Measurements from ENCODE around the gene ABCG8. TPM values are rescaled to one million over a fixed set of nuclear protein-coding genes. Genes with fewer than 3 reads are reported as not detected.

ABCG8 gene
- total and polyA plus RNA-seq, 2 donors (not counting 1 experiment from before 2014, with no cell fraction given): not detected

DNA sequence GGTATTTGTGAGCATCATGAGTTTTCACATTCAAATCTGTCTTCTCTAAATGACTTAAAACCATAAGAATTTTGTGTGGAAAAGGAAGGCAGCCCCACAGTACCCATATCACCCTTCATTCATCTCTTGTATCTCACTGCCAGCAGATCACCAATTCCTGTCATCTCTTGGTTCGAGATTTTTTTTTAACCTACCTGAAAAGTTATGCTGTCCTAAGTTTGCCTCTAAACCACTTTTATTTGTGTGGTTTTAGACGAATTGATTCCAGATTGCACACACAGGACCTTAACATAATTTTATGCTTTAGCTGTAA, 32.1 kb upstream of the ABCG8 start:
- ATAC-seq (ENCODE audit: low read depth) (no peak), DNase-seq (no peak)
- Mint-ChIP-seq H3K4me3 (no peak overlapping the region), H3K4me1 (no peaks in the 10 kb centered on the region), H3K27ac (no peak overlapping the region), H3K27me3 (no peaks in the 10 kb centered on the region), H3K9me3 (ENCODE audit: insufficient read depth) (no peaks in the 10 kb centered on the region)
- H3K27me3 ChIP-seq (replicated peaks in 1 of 4; ENCODE audit: control extremely low read depth in 1 of 4, control insufficient read depth in 3 of 4, insufficient read depth in 4 of 4, low read length in 3 of 4): no peaks in the 10 kb centered on the region
- WGBS (ENCODE audit: insufficient coverage): no CpG with 5 or more reads among the region's 2 CpGs
- ChIA-PET POLR2A (no interaction called here), CTCF (no interaction called here)
- no peak overlapping the region for H3K9ac ChIP-seq (ENCODE audit: low read length)
- H4K20me1 ChIP-seq (ENCODE audit: control insufficient read depth, insufficient read depth, low read length, poor library complexity, severe bottlenecking): no peaks in the 10 kb centered on the region
- intact Hi-C loops (cut with micrococcal nuclease): no loop called here
- no peak overlapping the region for H3K4me3 ChIP-seq (ENCODE audit: control extremely low read depth in 1 of 5, extremely low read depth in 1 of 5, insufficient read depth in 1 of 5, low read depth in 2 of 5, low read length in 4 of 5)
- no peaks in the 10 kb centered on the region for H3K9me3 ChIP-seq (ENCODE audit: control extremely low read depth in 1 of 3, control insufficient read depth in 2 of 3, insufficient read depth in 1 of 3, low read length in 2 of 3)
- no peak for TF ChIP-seq EZH2 (IDR thresholded peaks at IDR 0.05; ENCODE audit: borderline replicate concordance, insufficient read depth, low read depth, low read length, poor library complexity, severe bottlenecking)
- TF ChIP-seq, protein P1, sequence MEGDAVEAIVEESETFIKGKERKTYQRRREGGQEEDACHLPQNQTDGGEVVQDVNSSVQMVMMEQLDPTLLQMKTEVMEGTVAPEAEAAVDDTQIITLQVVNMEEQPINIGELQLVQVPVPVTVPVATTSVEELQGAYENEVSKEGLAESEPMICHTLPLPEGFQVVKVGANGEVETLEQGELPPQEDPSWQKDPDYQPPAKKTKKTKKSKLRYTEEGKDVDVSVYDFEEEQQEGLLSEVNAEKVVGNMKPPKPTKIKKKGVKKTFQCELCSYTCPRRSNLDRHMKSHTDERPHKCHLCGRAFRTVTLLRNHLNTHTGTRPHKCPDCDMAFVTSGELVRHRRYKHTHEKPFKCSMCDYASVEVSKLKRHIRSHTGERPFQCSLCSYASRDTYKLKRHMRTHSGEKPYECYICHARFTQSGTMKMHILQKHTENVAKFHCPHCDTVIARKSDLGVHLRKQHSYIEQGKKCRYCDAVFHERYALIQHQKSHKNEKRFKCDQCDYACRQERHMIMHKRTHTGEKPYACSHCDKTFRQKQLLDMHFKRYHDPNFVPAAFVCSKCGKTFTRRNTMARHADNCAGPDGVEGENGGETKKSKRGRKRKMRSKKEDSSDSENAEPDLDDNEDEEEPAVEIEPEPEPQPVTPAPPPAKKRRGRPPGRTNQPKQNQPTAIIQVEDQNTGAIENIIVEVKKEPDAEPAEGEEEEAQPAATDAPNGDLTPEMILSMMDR (IDR thresholded peaks at IDR 0.05): no peak
- H3K27ac ChIP-seq (ENCODE audit: low read length in 2 of 2): no peak overlapping the region
- H2AFZ ChIP-seq (ENCODE audit: insufficient read depth, low read depth, low read length, poor library complexity, severe bottlenecking): no peak overlapping the region
- no peaks in the 10 kb centered on the region for H3K79me2 ChIP-seq (ENCODE audit: control insufficient read depth, insufficient read depth, low read length)
- H3K36me3 ChIP-seq (replicated peaks in 1 of 2; ENCODE audit: control extremely low read depth in 1 of 2, control insufficient read depth in 1 of 2, extremely low read depth in 1 of 2, insufficient read depth in 2 of 2, low read length in 1 of 2): peaks cover 0 to 3% of the 10 kb centered on the region in 2 experiments
- H3K4me2 ChIP-seq (replicated peaks; ENCODE audit: low read depth, low read length, poor library complexity, severe bottlenecking): no peak overlapping the region
- H3K4me1 ChIP-seq (ENCODE audit: control insufficient read depth in 2 of 2, insufficient read depth in 2 of 2, low read length in 2 of 2): no peaks in the 10 kb centered on the region

DNA sequence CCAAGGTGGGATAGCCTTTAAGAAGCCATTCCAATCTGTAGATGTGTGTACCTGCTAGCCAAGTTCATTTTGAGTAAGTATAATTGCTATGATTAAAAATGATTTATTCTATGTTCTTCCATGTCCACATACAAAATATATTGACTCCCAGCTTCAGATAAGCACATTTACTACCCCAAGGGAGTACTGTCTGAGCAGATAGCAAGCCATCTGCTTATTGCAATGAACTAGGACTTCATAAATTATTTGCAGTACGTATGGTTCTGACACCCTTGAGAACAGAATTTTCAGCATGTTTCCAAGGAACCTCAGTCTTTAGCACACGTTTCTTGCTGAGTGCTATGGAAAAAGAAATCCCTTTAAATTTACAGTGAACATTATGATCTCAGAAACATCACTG, 28.3 kb upstream of the ABCG8 start:
- POLR2A ChIA-PET: no interaction called here
- CTCF ChIA-PET: no interaction called here

More for the DNA sequence above, 28.3 kb upstream of the ABCG8 start:
- H3K4me3 Mint-ChIP-seq: no peak overlapping the region
- no peaks in the 10 kb centered on the region for H3K9me3 Mint-ChIP-seq (ENCODE audit: insufficient read depth)
- intact Hi-C loops (cut with micrococcal nuclease): no loop called here
- no peak overlapping the region for H3K9ac ChIP-seq (ENCODE audit: low read length)
- H3K27ac ChIP-seq (ENCODE audit: low read length in 2 of 2): no peak overlapping the region
- 100% methylated on average over 1 of the region's 2 CpGs for WGBS (ENCODE audit: insufficient coverage)
- H3K27ac Mint-ChIP-seq: no peak overlapping the region
- H3K9me3 ChIP-seq (ENCODE audit: control extremely low read depth in 1 of 3, control insufficient read depth in 2 of 3, insufficient read depth in 1 of 3, low read length in 2 of 3): no peaks in the 10 kb centered on the region
- no peaks in the 10 kb centered on the region for H3K27me3 ChIP-seq (replicated peaks in 1 of 4; ENCODE audit: control extremely low read depth in 1 of 4, control insufficient read depth in 3 of 4, insufficient read depth in 4 of 4, low read length in 3 of 4)
- ATAC-seq (ENCODE audit: low read depth): no peak
- H3K4me2 ChIP-seq (replicated peaks; ENCODE audit: low read depth, low read length, poor library complexity, severe bottlenecking): no peak overlapping the region
- H3K4me1 ChIP-seq (ENCODE audit: control insufficient read depth in 2 of 2, insufficient read depth in 2 of 2, low read length in 2 of 2): no peaks in the 10 kb centered on the region
- H3K27me3 Mint-ChIP-seq: no peaks in the 10 kb centered on the region
- H3K4me3 ChIP-seq (ENCODE audit: control extremely low read depth in 1 of 5, extremely low read depth in 1 of 5, insufficient read depth in 1 of 5, low read depth in 2 of 5, low read length in 4 of 5): no peak overlapping the region
- H2AFZ ChIP-seq (ENCODE audit: insufficient read depth, low read depth, low read length, poor library complexity, severe bottlenecking): no peak overlapping the region
- H3K36me3 ChIP-seq (replicated peaks in 1 of 2; ENCODE audit: control extremely low read depth in 1 of 2, control insufficient read depth in 1 of 2, extremely low read depth in 1 of 2, insufficient read depth in 2 of 2, low read length in 1 of 2): peaks cover 0 to 1% of the 10 kb centered on the region in 2 experiments
- TF ChIP-seq, protein P1 (IDR thresholded peaks at IDR 0.05): no peak
- no peak for TF ChIP-seq EZH2 (IDR thresholded peaks at IDR 0.05; ENCODE audit: borderline replicate concordance, insufficient read depth, low read depth, low read length, poor library complexity, severe bottlenecking)
- H4K20me1 ChIP-seq (ENCODE audit: control insufficient read depth, insufficient read depth, low read length, poor library complexity, severe bottlenecking): no peaks in the 10 kb centered on the region
- DNase-seq: no peak
- no peaks in the 10 kb centered on the region for H3K4me1 Mint-ChIP-seq
- no peaks in the 10 kb centered on the region for H3K79me2 ChIP-seq (ENCODE audit: control insufficient read depth, insufficient read depth, low read length)

Measured in B cell (primary cell).